Astrocyte (in vitro differentiated cells and primary cell): ENCODE measurements around the gene ZNF333. TPM values are rescaled to one million over a fixed set of nuclear protein-coding genes. Genes with fewer than 3 reads are reported as not detected.

Experiments used
- DNase-seq: peaks from one replicate; pipeline ENCODE4 v3.0.0-alpha.2; 2010; ENCODE audit warnings: low read depth
- FAIRE-seq: peaks from 2 replicates; lab custom pipeline; 2011; peaks lifted over from hg19 to GRCh38; lab: Jason Lieb, UNC
- H2AFZ ChIP-seq: 2 replicates; pipeline ENCODE4 v1.6.0; 2012; ENCODE audit warnings: low read depth, low read length, inconsistent platforms
- H3K27ac ChIP-seq: 2 replicates; pipeline ENCODE4 v1.5.1; 2011; ENCODE audit warnings: low read depth, low read length, inconsistent platforms
- H3K27me3 ChIP-seq: 2 replicates; pipeline ENCODE4 v1.6.0; 2011; ENCODE audit warnings: low read length, inconsistent platforms; ENCODE audit not compliant: insufficient read depth
- H3K36me3 ChIP-seq: 2 replicates; pipeline ENCODE4 v1.5.1; 2011; ENCODE audit warnings: low read length, inconsistent platforms; ENCODE audit not compliant: insufficient read depth
- H3K4me1 ChIP-seq: 2 replicates; pipeline ENCODE4 v1.5.1; 2011; ENCODE audit warnings: low read length, inconsistent platforms; ENCODE audit not compliant: insufficient read depth
- H3K4me2 ChIP-seq: 2 replicates; pipeline ENCODE4 v1.6.0; 2012; ENCODE audit warnings: low read length, inconsistent platforms
- H3K4me3 ChIP-seq: 2 replicates; pipeline ENCODE4 v1.5.1; 2011; ENCODE audit warnings: low read depth, mild to moderate bottlenecking, low read length, inconsistent platforms; ENCODE audit not compliant: insufficient read depth
- H3K79me2 ChIP-seq: 2 replicates; pipeline ENCODE4 v1.6.0; 2012; ENCODE audit warnings: mild to moderate bottlenecking, low read length, inconsistent platforms; ENCODE audit not compliant: insufficient read depth
- H3K9ac ChIP-seq: 2 replicates; pipeline ENCODE4 v1.6.0; 2012; ENCODE audit warnings: mild to moderate bottlenecking, low read length, inconsistent platforms
- H3K9me3 ChIP-seq: 2 replicates; pipeline ENCODE4 v1.5.1; 2012; ENCODE audit warnings: low read depth, mild to moderate bottlenecking, low read length, inconsistent platforms; ENCODE audit not compliant: insufficient read depth
- H4K20me1 ChIP-seq: 2 replicates; pipeline ENCODE4 v1.6.0; 2012; ENCODE audit warnings: low read length, inconsistent platforms; ENCODE audit not compliant: insufficient read depth
- H3K27ac Mint-ChIP-seq: one replicate; pipeline ENCODE4 v1.8.0; 2021; ENCODE audit warnings: mild to moderate bottlenecking, mixed read lengths; ENCODE audit not compliant: unreplicated experiment
- H3K27me3 Mint-ChIP-seq: one replicate; pipeline ENCODE4 v1.8.0; 2021; ENCODE audit warnings: low read depth, mixed read lengths; ENCODE audit not compliant: unreplicated experiment
- H3K36me3 Mint-ChIP-seq: one replicate; pipeline ENCODE4 v1.8.0; 2021; ENCODE audit warnings: low read depth, mixed read lengths; ENCODE audit not compliant: unreplicated experiment
- H3K4me1 Mint-ChIP-seq: one replicate; pipeline ENCODE4 v1.8.0; 2021; ENCODE audit warnings: low read depth, mixed read lengths; ENCODE audit not compliant: unreplicated experiment
- H3K4me3 Mint-ChIP-seq: one replicate; pipeline ENCODE4 v1.8.0; 2021; ENCODE audit warnings: mild to moderate bottlenecking, moderate library complexity, mixed read lengths; ENCODE audit not compliant: unreplicated experiment
- H3K9me3 Mint-ChIP-seq: one replicate; pipeline ENCODE4 v1.8.0; 2021; ENCODE audit warnings: mild to moderate bottlenecking, mixed read lengths; ENCODE audit not compliant: unreplicated experiment
- EZH2 ChIP-seq: IDR thresholded peaks from 2 replicates; pipeline ENCODE4 v1.6.1; 2012; ENCODE audit warnings: mild to moderate bottlenecking, low read length, inconsistent platforms; ENCODE audit not compliant: insufficient read depth
- total RNA-seq: library from RNA; stranded (reverse); gene quantifications from 2 replicates; pipeline ENCODE4 v1.2.1, GENCODE V29; 2021
- TF ChIP-seq, protein P1 (sequence below): IDR thresholded peaks from 2 replicates; pipeline ENCODE4 v1.5.1; 2011; ENCODE audit warnings: low read depth, mild to moderate bottlenecking, inconsistent platforms, low read length, moderate library complexity; ENCODE audit not compliant: insufficient read depth

The ZNF333 gene
- total RNA-seq, 1 donor from 2014 or later, result 10.4 TPM

DNA sequence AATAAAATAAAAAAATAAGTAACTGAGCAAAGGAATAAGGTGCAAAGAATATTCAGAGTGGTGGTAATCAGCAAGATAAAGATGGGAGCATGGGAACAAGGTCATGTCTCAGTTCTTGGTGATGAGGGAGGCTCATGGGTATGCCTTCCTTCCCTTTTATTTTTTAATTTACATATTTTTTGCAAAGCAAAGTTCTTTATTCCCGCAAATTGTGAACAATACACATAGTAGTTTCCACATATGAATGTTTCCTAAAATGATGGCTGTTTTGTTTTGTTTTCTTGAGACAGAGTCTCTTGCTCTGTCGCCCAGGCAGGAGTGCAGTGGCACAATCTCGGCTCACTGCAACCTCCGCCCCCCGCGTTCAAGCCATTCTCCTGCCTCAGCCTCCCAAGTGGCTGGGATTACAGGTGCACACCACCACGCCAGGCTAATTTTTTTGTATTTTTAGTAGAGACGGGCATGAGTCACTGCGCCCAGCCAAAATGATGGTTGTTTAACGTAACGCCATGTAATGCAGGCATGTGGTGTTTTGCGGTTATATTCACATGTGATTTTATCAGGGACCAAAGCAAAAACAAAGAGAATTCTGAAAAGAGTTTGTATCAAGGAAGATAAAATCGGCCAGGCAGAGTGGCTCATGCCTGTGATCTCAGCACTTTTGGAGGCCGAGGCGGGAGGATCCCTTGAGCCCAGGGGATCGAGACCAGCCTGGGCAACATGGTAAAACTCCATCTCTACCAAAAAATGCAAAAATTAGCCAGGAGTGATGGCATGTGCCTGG lies 93.0 kb downstream of the ZNF333 start:
- no peaks in the 10 kb centered on the region for H3K36me3 Mint-ChIP-seq
- no peak for FAIRE-seq
- Histone ChIP-seq H3K4me3 (no peak overlapping the region), H2AFZ (no peak overlapping the region), H3K4me2 (no peak overlapping the region), H3K27me3 (no peaks in the 10 kb centered on the region), H4K20me1 (no peaks in the 10 kb centered on the region), H3K4me1 (no peaks in the 10 kb centered on the region), H3K9me3 (no peaks in the 10 kb centered on the region), H3K27ac (no peak overlapping the region), H3K79me2 (no peaks in the 10 kb centered on the region), H3K36me3 (no peaks in the 10 kb centered on the region), H3K9ac (no peak overlapping the region)
- H3K4me3 Mint-ChIP-seq, result no peak overlapping the region
- TF ChIP-seq EZH2, result no peak
- TF ChIP-seq, protein P1, sequence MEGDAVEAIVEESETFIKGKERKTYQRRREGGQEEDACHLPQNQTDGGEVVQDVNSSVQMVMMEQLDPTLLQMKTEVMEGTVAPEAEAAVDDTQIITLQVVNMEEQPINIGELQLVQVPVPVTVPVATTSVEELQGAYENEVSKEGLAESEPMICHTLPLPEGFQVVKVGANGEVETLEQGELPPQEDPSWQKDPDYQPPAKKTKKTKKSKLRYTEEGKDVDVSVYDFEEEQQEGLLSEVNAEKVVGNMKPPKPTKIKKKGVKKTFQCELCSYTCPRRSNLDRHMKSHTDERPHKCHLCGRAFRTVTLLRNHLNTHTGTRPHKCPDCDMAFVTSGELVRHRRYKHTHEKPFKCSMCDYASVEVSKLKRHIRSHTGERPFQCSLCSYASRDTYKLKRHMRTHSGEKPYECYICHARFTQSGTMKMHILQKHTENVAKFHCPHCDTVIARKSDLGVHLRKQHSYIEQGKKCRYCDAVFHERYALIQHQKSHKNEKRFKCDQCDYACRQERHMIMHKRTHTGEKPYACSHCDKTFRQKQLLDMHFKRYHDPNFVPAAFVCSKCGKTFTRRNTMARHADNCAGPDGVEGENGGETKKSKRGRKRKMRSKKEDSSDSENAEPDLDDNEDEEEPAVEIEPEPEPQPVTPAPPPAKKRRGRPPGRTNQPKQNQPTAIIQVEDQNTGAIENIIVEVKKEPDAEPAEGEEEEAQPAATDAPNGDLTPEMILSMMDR, result no peak
- no peaks in the 10 kb centered on the region for H3K9me3 Mint-ChIP-seq
- H3K27ac Mint-ChIP-seq, result no peak overlapping the region
- peaks cover 11% of the 10 kb centered on the region for H3K27me3 Mint-ChIP-seq
- H3K4me1 Mint-ChIP-seq, result no peaks in the 10 kb centered on the region
- no peak for DNase-seq

Other genes starting within 250 kb of the ZNF333 start
- 0.41 and 0.91 TPM in 2 replicates for gene PTGER1, start 214.7 kb upstream of the ZNF333 start, total RNA-seq
- 145 and 169 TPM in 2 replicates for gene GIPC1, start 193.9 kb upstream of the ZNF333 start, total RNA-seq
- gene DNAJB1, start 171.7 kb upstream of the ZNF333 start, total RNA-seq, result 100 and 105 TPM in 2 replicates
- gene TECR, start 160.5 kb upstream of the ZNF333 start, total RNA-seq, result 106 and 110 TPM in 2 replicates
- 153 and 161 TPM in 2 replicates for gene NDUFB7, start 118.0 kb upstream of the ZNF333 start, total RNA-seq
- 0.09 TPM in 1 of 2 replicates, not detected in the other for gene CLEC17A, start 107.0 kb upstream of the ZNF333 start, total RNA-seq
- not detected in 2 replicates for gene ADGRE3, start 15.2 kb upstream of the ZNF333 start, total RNA-seq
- gene ADGRE2, start 88.5 kb downstream of the ZNF333 start, total RNA-seq, result 0.12 and 0.34 TPM in 2 replicates
- gene OR7A5, start 145.1 kb downstream of the ZNF333 start, total RNA-seq, result not detected in 2 replicates
- gene OR7C1, start 145.1 kb downstream of the ZNF333 start, total RNA-seq, result not detected in 2 replicates
- gene OR7A10, start 158.9 kb downstream of the ZNF333 start, total RNA-seq, result not detected in 2 replicates
- not detected in 2 replicates for gene OR7A17, start 196.1 kb downstream of the ZNF333 start, total RNA-seq